ENCODE results near the gene PREB.

The PREB gene

GRCh38 chr2:27150639-27151230 is 16.3 kb upstream of the PREB start:
- TF ChIP-seq CTCF (conservative IDR thresholded peaks at IDR 0.05; ENCODE audit: low read depth, low read length) = no peak
- H3K4me3 ChIP-seq (ENCODE audit: low read length) = no peak overlapping the region
- DNase-seq (ENCODE audit: low read depth) = no peak

- DNase-seq (ENCODE audit: low read depth) = no peak
- no peak overlapping the region for H3K4me3 ChIP-seq (ENCODE audit: low read length)
- TF ChIP-seq CTCF (conservative IDR thresholded peaks at IDR 0.05; ENCODE audit: low read depth, low read length) = no peak
Measured at GRCh38 chr2:27149570-27150405, 15.4 kb upstream of the PREB start.

- H3K4me3 ChIP-seq (ENCODE audit: low read length) = no peak within 1 kb of the TSS
- no peak for TF ChIP-seq CTCF (conservative IDR thresholded peaks at IDR 0.05; ENCODE audit: low read depth, low read length)
- no peak for DNase-seq (ENCODE audit: low read depth)
Measured at GRCh38 chr2:27148801-27149439, 14.5 kb upstream of the PREB start, which contains the start of gene TCF23. Gene TCF23, plus strand, starts transcription at chr2:27149004. Its CDS starts 130 bp downstream, at chr2:27149134.

- DNase-seq (ENCODE audit: low read depth) = no peak
- no peak for TF ChIP-seq CTCF (conservative IDR thresholded peaks at IDR 0.05; ENCODE audit: low read depth, low read length)
- no peak overlapping the region for H3K4me3 ChIP-seq (ENCODE audit: low read length)
Measured at GRCh38 chr2:27147935-27148334, 13.5 kb upstream of the PREB start.

- no peak for TF ChIP-seq CTCF (conservative IDR thresholded peaks at IDR 0.05; ENCODE audit: low read depth, low read length)
Measured at GRCh38 chr2:27145682-27146081, 11.2 kb upstream of the PREB start.

GRCh38 chr2:27143285-27143684 is 8.8 kb upstream of the PREB start:
- no peak for DNase-seq (ENCODE audit: low read depth)
- H3K4me3 ChIP-seq (ENCODE audit: low read length) = no peak overlapping the region
- TF ChIP-seq CTCF (conservative IDR thresholded peaks at IDR 0.05; ENCODE audit: low read depth, low read length) = no peak

More at GRCh38 chr2:27145682-27146081, 11.2 kb upstream of the PREB start:
- H3K4me3 ChIP-seq (ENCODE audit: low read length) = no peak overlapping the region
- DNase-seq (ENCODE audit: low read depth) = no peak

Data from retinal pigment epithelial cell (primary cell).